NK-92 treated with Interleukin-12 subunit alpha and Interleukin-12 subunit beta, amount 100 ng/mL, for 24 hours (cell line): ENCODE measurements around the gene PAK1.
"Not testable (repeated sequence)": the region's sequence is repeated elsewhere in the genome, so short reads cannot be mapped to it uniquely, and the experiment has no call there.

Source experiments
- DNase-seq: peaks from one replicate; lab custom pipeline; 2025; lab: John Stamatoyannopoulos, UW

The PAK1 gene

GRCh38 chr11:77402218-77402556 lies 71.7 kb downstream of the PAK1 start:
- DNase-seq: no peak

DNA sequence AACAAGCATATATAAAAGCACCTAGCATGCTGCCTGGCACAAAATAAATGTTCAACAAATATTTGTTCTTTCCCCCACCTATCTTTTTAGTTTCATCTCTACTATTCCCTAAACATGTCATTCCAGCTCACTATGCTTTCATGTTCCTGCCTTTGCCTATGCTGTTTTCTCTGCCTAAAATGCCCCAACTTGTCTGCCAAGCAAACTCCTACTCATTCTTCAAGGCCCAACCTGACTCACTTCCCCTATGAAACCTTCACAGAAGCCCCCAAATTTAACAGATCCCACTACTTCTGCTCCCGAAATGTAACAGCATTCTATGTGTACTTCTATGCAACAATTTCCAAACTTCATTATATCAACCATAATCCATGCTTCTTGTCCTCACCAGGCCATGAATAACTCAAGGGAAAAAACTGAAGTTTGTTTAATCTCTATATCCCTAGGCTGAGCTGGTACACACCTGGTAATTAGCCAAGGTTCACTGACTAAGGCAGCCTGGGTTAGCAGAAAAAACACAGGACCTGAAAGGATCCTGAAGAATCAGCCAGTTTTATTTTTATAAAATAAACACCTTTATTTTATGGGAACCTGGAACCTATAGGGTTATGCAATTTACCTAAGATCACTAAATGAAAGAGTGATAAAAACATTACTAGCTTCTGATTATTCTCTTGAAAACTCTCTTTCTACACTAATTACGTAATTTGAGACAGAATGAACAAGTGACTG lies 72.2 kb downstream of the PAK1 start:
- no peak for DNase-seq

- no peak for DNase-seq
These were observed 73.0 kb downstream of the PAK1 start for GRCh38 chr11:77400775-77401449.

- no peak for DNase-seq
These were observed 73.6 kb downstream of the PAK1 start for GRCh38 chr11:77400271-77400670.

- no peak for DNase-seq
These were observed 76.3 kb downstream of the PAK1 start for GRCh38 chr11:77397631-77398030.

DNA sequence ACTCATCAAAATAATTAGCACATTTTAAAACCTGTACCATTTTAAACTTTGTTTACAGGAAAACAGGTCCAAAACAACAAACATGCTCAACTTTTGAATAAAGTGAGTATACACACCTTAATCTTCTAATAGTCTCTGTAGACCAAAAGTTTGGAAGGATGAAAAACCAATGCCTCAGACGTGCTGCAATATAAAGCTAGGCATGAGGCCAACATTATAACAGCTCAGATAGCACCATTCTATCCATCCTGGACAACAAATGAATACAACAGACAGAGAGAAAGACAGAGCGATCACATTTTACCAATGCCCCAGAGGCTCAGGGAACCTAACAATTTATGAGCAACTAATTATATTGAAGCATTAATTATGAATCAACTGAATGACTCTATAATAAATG lies 77.0 kb downstream of the PAK1 start:
- no peak for DNase-seq

GRCh38 chr11:77396305-77396704 lies 77.6 kb downstream of the PAK1 start:
- DNase-seq: no peak

GRCh38 chr11:77395460-77396173 lies 78.3 kb downstream of the PAK1 start:
- DNase-seq: no peak

DNA sequence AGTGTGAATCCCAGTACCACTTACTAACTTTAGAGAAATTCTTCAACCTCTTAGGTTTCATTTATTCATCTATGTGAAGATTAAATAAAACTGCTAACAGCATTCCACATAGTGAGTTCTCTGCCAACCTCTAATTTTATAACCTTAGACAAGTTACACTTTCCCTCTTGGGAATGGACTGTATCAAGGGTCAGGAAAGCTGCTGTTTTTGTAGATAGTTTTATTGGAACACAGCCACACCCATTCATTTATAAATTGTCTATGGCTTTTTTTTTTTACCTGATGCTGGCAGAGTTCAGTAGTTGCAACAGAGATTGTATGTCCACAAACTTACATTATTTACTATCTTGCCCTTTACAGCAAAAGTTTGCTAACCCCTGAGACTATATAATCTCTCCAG lies 81.1 kb downstream of the PAK1 start:
- no peak for DNase-seq

GRCh38 chr11:77387701-77388100 lies 86.2 kb downstream of the PAK1 start:
- no peak for DNase-seq

GRCh38 chr11:77386178-77386577 lies 87.7 kb downstream of the PAK1 start:
- no peak for DNase-seq

DNA sequence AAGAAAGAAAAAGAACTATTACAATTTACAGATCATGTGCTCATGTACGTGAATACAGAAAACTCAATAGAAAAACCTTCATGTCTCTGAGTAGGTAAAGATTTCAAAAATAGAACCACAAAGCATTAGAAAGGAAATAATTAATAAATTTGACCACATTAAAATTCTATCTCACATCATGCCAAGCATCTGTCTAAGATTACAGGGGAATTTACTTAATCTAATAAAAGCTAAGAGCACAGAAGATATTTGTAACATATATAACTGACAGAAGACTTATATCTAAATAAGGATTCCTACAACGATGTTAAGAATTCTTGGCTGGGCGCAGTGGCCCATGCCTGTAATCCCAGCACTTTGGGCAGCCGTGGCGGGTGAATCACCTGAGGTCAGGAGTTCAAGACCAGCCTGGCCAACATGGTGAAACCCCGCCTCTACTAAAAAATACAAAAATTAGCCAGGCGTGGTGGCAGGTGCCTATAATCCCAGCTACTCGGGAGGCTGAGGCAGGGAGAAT lies 88.6 kb downstream of the PAK1 start:
- DNase-seq: not testable (repeated sequence)

- no peak for DNase-seq
These were observed 89.3 kb downstream of the PAK1 start for GRCh38 chr11:77384571-77384970.

DNA sequence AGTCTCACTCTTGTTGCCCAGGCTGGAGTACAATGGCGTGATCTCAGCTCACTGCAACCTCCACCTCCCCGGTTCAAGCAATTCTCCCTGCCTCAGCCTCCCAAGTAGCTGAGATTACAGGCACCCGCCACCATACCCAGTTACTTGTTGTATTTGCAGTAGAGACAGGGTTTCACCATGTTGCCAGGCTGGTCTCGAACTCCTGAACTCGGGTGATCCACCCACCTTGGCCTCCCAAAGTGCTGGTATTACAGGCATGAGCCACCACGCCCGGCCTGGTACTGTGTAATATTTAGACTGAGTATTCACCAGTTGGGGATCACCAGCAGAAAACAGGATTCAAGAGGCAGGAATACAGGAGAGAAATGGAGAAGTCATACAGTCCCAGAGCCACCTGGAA lies 90.5 kb downstream of the PAK1 start:
- not testable (repeated sequence) for DNase-seq

DNA sequence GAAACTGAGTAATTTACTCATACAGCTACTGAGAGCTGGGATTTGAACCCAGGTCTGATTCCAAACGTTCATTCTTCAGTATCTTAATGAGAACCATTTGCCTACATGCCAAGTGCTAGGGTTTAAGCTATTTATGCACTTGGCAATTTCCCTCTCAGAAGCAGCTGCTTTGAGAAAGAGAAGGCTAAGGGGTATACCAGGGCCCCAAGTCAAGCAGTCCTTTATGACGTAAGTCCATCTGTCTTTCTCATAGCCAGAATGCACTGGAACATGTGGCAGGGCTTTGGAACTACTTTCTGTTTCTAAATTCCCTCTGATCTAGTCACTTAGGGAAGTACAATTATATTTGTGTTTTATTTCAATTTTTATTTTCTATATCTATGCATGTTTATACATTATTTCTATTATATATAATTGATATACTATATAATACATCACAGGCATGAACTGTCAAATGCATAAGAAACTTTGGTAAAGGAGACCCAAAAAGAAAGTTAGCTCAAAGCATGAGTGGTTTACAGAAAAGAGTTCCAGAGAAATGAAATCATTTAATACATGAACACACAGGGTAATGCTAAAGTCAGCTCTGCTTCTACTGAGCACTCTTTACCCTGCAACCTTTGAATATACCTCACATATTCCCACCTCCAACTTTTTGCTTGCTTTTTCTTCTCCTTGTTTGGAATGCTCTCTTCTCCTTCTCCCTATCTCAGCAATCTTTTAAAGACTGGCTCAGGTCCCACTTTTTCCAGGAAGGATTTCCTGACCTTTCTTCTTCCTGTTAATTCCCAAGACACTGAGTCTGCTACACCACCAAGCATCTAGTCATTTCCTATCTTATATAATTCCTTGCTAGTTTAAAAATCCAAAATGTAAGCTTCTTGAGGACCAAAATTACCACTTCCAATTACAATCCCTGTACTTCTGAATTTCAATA lies 91.9 kb downstream of the PAK1 start:
- no peak for DNase-seq

DNA sequence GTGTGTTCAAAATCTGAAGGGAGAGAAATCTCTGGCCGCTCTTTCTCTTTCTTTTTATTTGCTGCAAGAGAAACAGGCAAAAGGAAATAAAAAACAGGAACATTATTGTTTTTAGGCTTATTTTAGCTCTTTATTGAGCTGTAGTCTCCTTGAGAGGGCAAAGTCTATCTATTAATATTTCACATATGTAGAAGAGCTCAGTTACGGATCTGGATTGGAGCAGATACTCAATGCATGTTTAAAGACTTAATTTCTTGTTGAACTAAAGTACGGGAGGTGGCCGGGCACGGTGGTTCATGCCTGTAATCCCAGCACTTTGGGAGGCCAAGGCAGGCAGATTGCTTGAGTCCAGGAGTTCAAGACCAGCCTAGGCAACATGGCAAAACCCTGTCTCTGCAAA lies 94.0 kb downstream of the PAK1 start:
- no peak for DNase-seq

- DNase-seq: no peak
These were observed 94.6 kb downstream of the PAK1 start for GRCh38 chr11:77379253-77379652.

GRCh38 chr11:77377734-77378133 lies 96.2 kb downstream of the PAK1 start:
- no peak for DNase-seq

GRCh38 chr11:77375107-77375506 lies 98.8 kb downstream of the PAK1 start:
- DNase-seq: no peak

GRCh38 chr11:77374611-77375031 lies 99.3 kb downstream of the PAK1 start:
- DNase-seq: no peak

GRCh38 chr11:77374108-77374507 lies 99.8 kb downstream of the PAK1 start:
- DNase-seq: no peak

GRCh38 chr11:77372726-77373125 lies 101.2 kb downstream of the PAK1 start:
- no peak for DNase-seq
